ENCODE results near the gene MYO16.
"Not testable (repeated sequence)": the region's sequence is repeated elsewhere in the genome, so short reads cannot be mapped to it uniquely, and the experiment has no call there.

MYO16 gene

DNA sequence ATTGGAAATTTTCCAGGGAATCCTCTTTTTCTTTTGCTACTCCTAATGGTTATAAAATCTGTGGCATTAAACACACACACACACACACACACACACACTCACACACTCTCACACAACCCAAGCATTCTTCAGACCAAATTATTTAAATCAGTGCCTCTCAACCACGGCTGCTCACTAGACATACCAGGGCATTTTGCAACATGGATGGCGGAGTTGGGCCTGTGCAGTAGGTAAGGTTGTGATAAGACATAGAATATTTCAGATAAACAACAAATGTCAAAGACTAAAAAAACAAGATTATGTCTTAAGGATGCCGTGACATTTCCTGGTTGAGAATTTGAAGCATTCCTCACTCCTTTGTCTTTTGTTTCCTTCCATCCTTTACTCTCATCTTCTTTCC, 443.1 kb downstream of the MYO16 start:
- no peak for DNase-seq (ENCODE audit: low spot score)

DNA sequence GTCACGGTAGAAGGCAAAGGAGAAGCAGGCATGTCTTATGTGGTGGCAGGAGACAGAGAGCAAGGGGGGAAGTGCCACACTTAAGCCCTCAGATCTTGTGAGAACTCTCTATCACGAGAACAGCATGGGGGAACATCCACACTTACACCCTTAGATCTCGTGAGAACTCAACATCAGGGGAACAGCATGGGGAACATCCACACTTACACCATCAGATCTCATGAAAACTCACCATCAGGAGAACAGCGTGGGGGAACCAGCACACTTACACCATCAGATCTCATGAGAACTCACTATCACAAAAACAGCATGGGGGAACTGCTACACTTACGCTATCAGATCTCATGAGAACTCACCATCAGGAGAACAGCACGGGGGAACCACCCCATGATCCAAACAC, 445.0 kb downstream of the MYO16 start:
- no peak for DNase-seq (ENCODE audit: low spot score)

DNA sequence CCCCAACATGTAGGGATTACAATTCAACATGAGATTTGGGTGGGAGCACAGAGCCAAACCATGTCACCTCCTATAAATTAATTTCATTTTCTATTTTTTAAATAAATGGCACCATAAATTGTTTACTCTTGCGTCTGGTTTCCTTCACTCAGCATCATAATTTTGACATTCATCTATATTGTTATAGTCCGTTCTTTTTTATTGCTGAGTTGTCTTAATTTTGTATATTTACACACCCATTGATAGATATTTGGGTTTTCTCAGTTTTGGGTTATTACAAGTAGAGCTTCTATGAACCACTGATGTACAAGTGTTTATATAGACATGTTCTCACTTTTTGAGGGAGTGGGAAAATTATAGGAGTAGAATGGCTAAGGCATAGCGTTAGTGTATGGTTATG, 445.4 kb downstream of the MYO16 start:
- DNase-seq (ENCODE audit: low spot score): no peak

DNA sequence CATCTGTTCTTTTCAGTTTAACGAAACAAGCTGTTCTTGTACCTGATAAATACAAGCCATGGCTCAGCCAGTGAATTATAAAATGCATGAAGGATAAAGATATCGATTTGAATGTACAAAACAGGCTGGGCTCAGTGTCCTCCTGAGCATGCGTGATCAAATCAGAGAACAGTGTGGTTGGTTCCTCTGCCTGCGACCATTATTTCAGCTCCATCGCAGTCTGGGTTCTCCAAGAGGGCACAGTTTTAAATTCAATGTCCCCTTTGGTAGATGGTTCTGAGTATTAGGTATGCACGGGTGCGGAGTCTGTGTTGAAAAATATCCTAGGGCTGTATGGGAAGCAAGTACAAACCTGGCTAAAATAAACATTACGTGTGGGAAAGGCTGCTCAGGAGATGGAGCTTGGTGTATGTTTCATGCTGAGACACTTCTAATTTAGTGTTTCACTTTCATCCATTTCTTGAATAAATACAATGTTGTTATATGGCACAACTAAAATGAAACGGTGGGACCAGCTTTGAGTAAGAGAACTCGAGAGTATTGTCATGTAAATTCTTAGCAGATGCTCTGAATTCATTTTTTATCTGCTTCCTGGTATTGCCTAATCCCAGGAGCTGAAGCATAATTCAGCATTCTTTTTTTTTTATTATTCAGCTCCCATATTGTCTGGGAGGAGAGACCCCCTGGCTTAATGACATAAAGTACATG, 458.7 kb downstream of the MYO16 start:
- no peak for DNase-seq (ENCODE audit: low spot score)

DNA sequence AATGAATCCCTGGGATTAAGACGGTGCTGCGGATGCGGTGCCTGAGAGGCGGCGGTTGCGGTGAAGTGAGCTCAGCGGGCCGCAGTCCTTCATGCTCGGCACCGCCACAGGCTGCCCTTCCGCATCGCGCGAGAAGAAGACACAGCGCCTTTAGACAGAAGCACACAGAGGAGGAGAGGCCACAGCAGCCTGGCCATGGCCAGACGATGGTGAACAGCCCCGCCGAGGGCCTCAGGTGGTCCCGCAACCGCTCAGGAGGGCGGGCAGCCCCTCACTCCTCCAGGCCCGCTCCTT, 459.2 kb downstream of the MYO16 start:
- no peak for DNase-seq (ENCODE audit: low spot score)

DNA sequence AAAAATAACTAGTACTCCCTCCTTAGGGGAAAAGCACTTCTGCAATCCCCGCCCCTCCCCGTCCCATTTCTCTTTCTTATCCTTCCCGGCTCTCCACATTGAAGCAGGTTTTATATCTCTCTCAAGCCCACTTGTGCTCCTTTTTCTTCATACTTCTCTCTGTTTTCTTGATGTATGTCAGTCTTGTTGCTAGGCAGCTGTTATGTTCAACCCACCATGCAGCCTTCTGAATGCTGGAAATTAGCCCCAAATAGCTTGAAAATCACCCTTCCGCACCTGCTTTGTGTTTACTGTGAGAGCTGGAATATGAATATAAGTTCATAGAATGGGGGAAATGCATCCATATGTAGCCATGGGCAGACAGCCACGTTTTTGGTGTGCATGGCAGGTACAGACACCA, 461.4 kb downstream of the MYO16 start:
- no peak for DNase-seq (ENCODE audit: low spot score)

DNA sequence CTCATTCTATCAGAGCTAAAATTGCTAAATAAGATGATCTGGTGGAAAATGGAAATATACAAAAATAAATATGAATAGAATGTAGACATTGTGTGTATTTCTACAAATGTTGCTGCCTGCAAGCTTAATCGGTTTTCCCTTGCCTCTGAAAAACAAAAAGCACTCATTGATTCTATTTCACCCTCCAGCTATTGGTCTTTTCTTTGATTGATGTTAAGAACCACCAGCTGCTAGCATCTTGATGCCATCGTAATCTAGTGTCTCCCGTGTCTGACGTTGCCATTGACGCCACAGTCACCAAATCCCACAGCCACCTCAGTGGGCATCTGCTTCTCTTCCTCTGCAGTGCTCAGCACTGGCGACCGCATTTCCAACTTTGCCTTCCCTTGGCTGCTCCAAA, 461.8 kb downstream of the MYO16 start:
- DNase-seq (ENCODE audit: low spot score): no peak

DNA sequence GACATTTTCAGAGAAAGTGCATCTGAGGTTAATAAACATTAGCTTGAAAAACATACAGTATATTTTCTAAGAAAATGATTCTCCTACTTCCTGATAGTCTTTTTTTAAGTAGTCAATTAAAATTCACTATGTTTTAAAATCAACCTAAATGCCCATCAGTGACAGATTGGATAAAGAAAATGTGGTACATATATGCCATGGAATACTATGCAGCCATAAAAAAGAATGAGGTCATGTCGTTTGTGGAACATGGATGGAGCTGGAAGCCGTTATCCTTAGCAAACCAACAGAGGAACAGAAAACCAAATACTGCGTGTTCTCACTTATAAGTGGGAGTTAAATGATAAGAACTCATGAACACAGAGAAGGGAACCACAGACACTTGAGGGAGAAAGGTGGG, 462.8 kb downstream of the MYO16 start:
- not testable (repeated sequence) for DNase-seq (ENCODE audit: low spot score)

DNA sequence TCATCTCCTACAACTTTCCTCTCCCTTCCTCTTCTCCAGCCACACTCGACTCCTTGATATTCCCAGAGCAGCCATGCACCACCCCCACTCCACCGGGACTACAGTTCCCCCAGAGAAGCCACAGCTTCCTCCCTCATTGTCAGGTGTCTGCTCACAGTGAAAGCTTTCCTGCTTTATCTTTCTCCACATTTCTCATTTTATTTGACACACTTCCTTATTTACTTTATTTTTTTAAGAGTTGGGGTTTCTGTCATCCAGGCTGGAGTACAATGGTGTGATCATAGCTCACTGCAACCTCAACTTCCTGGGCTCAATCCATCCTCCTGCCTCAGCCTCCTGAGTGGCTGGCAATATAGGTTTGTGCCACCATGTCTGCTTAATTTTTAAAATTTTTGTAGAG, 464.6 kb downstream of the MYO16 start:
- no peak for DNase-seq (ENCODE audit: low spot score)

DNA sequence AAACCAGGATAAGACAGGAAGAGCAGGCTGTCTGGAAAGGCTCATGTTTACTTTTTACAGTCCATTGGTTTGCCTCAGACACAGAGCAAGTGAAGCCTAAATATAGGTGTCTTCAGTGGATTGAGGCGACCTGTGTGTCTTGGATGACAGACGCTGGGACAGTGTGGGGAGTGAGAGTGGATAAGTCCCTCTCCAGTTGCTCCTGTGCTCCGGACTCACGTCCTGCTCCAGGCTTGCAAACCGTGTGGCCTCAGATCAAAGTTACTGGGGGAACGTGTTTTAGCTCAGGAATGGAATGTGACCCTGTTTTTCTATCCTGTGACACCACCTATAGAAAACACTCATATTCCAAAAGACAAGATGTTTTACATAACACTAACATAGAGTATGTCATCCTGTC, 465.7 kb downstream of the MYO16 start:
- DNase-seq (ENCODE audit: low spot score): no peak

DNA sequence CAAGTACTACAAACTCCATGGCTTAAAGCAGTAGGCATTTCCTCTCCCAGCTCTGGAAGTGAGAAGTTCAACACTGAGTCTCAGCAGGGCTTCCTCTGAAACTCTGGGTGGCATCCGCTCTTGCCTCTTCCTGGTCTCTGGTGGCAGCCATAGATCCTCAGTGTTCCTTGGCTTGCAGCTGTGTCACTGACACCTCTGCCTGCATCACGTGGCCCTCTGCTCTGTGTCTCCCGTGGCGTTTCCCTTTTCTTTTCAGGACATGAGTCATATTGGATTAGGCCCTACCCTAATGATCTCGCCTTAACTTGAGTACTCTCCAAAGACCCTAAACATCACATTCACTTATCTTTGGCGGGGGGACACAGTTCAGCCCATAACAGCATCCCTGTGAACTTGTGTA, 466.7 kb downstream of the MYO16 start:
- DNase-seq (ENCODE audit: low spot score): no peak

DNA sequence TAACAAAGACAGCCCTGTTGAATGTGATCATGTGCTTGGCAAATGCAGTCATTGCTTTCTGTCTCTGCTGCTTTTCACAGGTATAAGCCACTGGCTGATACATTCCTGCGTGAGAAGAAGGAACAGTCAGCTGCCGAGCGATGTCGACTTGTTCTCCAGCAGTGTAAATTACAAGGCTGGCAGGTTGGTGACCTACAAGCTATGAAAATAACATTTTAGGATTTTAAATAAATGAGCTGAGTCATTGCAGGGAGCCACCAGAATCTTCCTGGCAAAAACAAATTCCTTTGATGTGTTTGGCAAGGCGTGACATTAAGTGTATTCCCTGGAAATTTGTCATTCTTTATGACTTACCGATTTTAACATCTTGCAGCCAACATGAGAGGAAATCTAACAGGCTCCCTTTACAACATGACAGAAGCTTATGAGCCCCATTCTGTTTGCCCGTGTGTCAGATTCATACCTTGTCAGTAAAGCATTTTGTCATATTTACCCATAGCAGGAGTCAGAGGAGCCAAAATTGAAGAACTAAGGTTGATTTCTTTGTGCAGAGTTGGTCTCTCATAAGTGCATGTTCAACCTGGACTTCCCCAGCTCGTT, 471.4 kb downstream of the MYO16 start:
- DNase-seq (ENCODE audit: low spot score): no peak

DNA sequence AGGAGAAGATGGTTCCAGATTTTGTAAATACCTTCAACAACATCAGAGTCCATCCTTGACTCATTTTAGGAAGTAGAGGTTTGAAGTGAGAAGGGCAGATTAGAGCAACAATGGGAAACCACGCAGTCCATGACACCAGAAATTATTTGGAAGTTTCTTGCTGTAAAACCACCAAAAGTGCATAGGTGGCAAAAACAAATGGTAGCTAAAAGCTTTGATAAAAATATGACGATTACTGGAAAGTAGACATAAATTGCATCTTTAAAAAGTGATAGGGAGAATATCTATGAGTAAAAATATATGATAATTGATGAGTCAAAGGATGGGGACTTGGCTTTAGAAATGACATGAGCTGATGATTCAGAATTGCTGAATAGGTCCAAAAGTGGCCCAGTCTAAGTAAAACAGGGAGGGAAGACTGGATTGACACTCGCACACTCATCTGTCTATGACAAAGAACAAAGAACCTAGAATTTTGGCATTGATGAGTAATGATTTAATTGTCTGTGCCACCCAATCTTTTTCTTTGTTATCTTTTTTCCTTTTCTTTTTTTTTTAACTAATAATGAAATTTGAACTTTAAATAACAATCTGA, 472.2 kb downstream of the MYO16 start:
- no peak for DNase-seq (ENCODE audit: low spot score)

DNA sequence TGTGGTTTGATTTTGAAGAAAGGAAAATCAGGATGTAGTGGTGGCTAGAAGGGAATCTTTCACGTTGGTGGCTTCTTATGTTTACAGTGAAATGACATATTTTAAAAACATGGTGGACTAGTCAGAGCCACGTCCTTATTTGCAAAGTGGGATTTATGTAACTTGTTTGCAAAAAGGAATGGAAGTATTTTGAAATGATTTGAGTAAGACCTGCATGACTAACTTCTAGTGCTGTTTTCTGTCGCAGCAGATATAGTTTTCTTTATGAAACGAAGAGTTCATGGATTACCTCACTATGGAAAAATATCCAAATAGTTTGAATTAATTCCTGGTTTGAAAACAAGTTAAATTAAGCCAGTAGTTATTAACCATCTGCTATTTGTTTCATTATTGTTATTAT, 476.5 kb downstream of the MYO16 start:
- no peak for DNase-seq (ENCODE audit: low spot score)

DNA sequence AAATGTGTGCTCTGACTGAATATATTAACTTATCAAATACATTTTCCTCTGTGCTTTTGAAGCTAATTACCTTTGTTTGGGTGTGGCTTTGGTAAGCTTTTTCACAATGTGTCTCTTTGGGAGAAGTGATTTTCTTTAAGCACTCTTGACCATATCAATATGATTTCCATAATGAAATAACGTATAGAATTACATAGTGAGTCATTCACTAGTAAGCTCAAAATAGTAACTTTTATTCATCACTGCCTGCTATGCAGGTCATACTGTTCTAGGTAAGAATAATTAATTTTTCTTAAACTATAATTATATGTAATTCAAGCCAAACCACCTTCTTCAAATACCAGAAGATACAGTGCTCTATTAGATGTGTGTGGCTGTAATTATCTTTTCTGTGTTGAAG, 480.7 kb downstream of the MYO16 start:
- no peak for DNase-seq (ENCODE audit: low spot score)

DNA sequence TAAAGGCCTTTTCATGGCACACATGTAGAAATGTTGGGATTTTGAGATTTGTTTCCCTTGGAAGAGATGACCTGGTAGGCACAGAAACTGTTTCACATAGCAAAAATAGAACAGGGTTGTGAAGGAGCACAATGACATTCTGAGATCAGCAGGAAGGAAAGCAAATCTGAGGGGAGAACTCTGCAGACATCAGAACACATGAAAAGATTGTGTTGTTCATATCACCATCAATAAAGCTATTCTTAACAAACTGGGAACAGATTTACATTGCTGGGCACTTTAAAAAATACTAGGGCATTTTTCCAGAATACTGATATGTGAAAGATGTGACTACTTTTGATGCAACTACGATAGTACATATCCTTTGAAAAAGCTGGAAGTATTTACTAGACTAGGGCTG, 481.7 kb downstream of the MYO16 start:
- no peak for DNase-seq (ENCODE audit: low spot score)

DNA sequence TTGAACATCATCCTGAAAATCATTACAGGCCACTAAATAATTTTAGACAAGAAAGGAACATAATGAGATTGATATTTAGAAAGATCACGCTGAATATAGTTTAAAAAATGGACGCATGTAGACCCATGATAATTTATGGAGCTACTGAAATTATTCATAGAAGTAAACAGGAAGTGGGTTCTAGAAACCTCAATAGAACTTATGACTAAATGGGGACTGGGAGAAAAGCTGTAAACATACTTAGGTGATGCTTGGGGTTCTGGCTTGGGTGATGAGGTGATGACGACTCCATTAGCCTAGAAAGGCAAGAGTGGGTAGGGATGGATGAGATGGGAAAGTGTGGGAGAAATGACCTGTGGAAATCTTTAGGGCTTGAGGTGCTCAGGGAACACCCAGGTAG, 484.0 kb downstream of the MYO16 start:
- no peak for DNase-seq (ENCODE audit: low spot score)

DNA sequence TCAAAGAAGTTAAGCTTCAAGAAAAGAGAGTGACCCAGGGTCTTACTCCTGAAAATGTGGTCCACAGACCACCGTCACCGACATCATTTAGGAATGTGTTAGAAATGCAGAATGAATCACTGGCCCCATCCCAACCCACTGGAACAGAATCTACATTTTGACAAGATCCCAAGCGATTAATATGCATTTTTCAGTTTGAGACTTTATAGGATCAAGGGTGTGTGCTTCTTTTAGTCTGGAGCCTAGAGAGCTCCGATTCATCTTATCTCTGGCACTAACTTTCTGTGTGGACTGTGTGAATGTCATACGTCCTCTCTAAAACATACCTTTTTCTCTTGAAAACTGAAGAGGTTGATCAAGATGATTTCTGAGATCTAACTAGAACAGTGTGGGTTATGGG, 484.8 kb downstream of the MYO16 start:
- no peak for DNase-seq (ENCODE audit: low spot score)

DNA sequence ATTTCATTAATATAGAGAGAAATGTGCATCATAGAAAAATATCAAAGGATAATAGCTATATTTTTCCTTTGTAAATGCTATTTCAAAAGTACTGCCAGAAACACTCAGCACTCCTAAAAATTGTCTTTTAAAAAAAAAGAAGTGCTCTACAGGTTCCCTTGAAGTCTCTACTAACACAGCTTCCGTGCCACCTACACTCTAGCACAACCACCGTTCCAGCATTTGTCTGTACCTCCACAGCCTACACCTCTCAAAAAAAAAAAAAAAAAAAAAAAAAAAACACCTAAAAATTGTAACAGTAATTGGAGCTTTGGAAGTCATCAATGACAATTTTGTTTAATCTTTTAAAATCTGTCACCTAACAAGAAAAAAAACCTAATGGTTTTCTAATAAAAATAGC, 485.6 kb downstream of the MYO16 start:
- no peak for DNase-seq (ENCODE audit: low spot score)

DNA sequence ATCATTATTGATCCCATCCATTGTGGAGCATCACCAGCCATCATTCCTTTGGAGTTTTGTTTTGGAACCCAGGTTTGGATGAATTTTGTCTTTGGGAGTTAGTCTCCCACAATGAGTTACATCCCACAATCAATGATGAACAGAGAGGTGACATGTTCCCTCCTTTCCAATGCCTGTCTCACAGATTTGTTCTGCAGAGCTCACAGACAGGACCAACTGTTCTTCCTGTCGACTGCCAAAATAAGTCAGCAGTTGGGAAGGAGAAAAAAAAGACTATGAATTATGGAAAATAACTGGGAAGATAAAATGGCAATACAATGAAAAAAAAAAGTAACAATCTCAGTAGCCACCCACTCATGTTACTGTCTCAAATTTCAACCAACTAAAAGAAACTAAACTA, 489.1 kb downstream of the MYO16 start:
- DNase-seq (ENCODE audit: low spot score): no peak

DNA sequence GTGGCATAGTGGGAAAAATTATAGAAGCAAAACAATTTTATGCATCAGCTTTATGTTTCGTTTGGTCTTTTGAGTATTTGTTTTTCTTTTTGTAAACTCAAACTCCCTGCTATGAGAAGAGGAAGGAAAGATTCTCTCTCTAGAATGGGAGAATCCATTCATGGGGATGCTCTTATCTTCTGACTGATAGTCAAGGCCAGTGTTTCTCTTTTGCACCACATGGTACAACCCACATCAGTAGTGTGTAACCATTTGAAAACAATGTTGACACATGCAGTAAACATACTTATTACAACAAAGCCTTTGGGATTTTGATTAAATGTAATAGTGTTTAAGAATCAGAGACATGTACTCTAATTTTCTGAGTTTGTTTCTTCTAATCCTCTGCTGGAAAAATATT, 490.5 kb downstream of the MYO16 start:
- DNase-seq (ENCODE audit: low spot score): no peak

DNA sequence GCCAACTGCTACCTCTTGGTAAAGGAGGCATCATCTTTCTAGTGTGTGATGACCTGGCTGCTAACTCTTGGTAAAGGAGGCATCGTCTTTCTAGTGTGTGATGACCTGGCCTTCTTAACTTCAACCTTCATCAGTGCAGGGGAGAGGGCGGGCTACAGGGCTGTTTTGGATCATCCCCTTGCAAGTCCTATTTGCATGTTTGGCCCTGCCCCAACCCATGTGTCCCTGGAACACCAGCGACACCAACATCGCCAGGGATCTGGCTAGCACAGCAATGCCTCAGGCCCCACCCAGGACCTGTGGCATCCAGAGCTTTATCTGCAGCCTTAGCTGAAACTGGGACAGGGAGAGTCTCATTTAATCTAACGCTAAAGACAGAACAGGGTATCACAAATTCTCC, 492.4 kb downstream of the MYO16 start:
- no peak for DNase-seq (ENCODE audit: low spot score)

DNA sequence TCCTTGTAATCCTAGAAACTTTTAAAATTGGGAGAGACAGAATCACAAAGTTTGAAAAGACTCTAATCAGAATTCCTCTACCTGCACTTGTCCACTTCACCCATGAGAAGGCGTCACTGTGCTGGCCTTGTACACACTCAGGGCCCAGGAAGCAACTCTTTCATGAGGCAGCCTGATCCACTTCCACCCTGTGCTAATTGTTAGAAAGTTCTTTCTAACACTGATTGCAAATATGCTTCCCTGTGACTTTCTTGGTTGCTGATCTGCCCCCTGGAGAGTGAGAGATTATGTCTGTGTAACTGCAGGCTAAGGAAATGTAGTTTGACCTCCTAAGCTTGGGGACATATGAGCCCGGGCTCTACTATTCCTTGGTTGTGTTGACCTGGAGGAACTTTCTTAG, 494.6 kb downstream of the MYO16 start:
- no peak for DNase-seq (ENCODE audit: low spot score)

DNA sequence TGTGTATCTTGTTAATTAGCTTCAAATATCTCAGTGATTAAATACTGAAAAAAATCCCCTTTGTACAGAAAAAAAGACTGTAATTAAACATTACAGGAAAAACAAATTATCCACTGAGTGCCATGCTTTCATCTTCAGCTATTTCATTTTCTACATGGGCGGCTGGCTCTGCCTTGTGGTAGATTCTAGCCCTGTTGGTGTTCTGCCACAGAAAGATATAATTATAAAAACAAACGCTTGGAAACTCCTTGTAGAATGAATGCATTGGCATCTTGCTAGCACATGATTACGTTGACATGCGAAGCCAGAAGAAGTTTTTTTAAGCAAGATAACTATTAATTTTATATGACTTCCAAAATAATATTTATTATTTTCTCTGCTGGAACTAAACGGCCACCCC, 496.8 kb downstream of the MYO16 start:
- no peak for DNase-seq (ENCODE audit: low spot score)
